SU-DHL-6 (cell line): ENCODE measurements around the gene TCP10L.

Experiments
- H2AFZ ChIP-seq: fragments of 200-600 bp; sonication (generic); 2 replicates; pipeline ENCODE4 v1.6.1; 2014; ENCODE audit warnings: low read depth, mild to moderate bottlenecking, moderate library complexity, mixed read lengths, antibody characterized with exemption, low read length; ENCODE audit not compliant: severe bottlenecking
- H3F3A ChIP-seq: fragments of 200-600 bp; shearing (Covaris generic); 2 replicates; pipeline ENCODE4 v1.6.0; 2016; ENCODE audit warnings: antibody characterized with exemption, mild to moderate bottlenecking; ENCODE audit not compliant: insufficient read depth
- H3K27ac ChIP-seq: fragments of 200-600 bp; sonication (generic); 2 replicates; pipeline ENCODE4 v1.5.1; 2016; ENCODE audit warnings: low read depth, mild to moderate bottlenecking, low read length, moderate library complexity, mixed read lengths
- H3K27me3 ChIP-seq: fragments of 200-600 bp; sonication (generic), shearing (Covaris generic); 2 replicates; pipeline ENCODE4 v1.6.0; 2014; ENCODE audit warnings: mild to moderate bottlenecking, low read length
- H3K36me3 ChIP-seq: fragments of 200-600 bp; sonication (generic); 2 replicates; pipeline ENCODE4 v1.6.1; 2014; ENCODE audit warnings: mild to moderate bottlenecking, low read length, mixed read lengths
- H3K4me2 ChIP-seq: fragments of 300-600, 200-600 bp; shearing (Covaris generic), sonication (generic); 2 replicates; pipeline ENCODE4 v1.6.0; 2014; ENCODE audit warnings: low read length, low read depth, mild to moderate bottlenecking; ENCODE audit not compliant: poor library complexity, severe bottlenecking
- H3K4me3 ChIP-seq: fragments of 200-600 bp; sonication (generic); 2 replicates; pipeline ENCODE4 v1.5.1; 2014; ENCODE audit warnings: antibody characterized with exemption, low read length, mild to moderate bottlenecking, mixed read lengths; ENCODE audit not compliant: insufficient read depth, poor library complexity, severe bottlenecking
- H3K79me2 ChIP-seq: fragments of 200-600 bp; sonication (generic); 2 replicates; pipeline ENCODE4 v1.6.1; 2014; ENCODE audit warnings: mild to moderate bottlenecking, low read length, moderate library complexity; ENCODE audit not compliant: insufficient read depth
- H3K9ac ChIP-seq: fragments of 200-600 bp; sonication (generic); 2 replicates; pipeline ENCODE4 v1.7.0; 2014; ENCODE audit warnings: mild to moderate bottlenecking, low read length
- H3K9me2 ChIP-seq: fragments of 200-600 bp; sonication (generic); replicated peaks from 2 replicates; pipeline ENCODE4 v1.6.1; 2014; ENCODE audit warnings: low read length; ENCODE audit not compliant: insufficient read depth
- H3K9me3 ChIP-seq: fragments of 200-600 bp; sonication (generic); 2 replicates; pipeline ENCODE4 v1.6.1; 2014; ENCODE audit warnings: low read length, mixed read lengths; ENCODE audit not compliant: insufficient read depth
- H4K20me1 ChIP-seq: fragments of 200-600 bp; sonication (generic); 2 replicates; pipeline ENCODE4 v1.6.1; 2014; ENCODE audit warnings: low read depth, mild to moderate bottlenecking, antibody characterized with exemption, low read length, moderate library complexity, mixed read lengths
- EZH2phosphoT487 ChIP-seq: fragments of 200-600 bp; sonication (generic), shearing (Covaris generic); conservative IDR thresholded peaks from 2 replicates; pipeline ENCODE4 v1.6.1; 2018; ENCODE audit warnings: mild to moderate bottlenecking, antibody characterized with exemption, low read length, moderate library complexity, mixed read lengths
- TF ChIP-seq, protein P1 (sequence below): fragments of 200-600 bp; sonication (generic); IDR thresholded peaks from one replicate; pipeline ENCODE4 v1.5.1; 2017; ENCODE audit warnings: antibody characterized with exemption, mild to moderate bottlenecking, low read length, moderate library complexity; ENCODE audit not compliant: insufficient read depth, poor library complexity, severe bottlenecking

The TCP10L gene

DNA sequence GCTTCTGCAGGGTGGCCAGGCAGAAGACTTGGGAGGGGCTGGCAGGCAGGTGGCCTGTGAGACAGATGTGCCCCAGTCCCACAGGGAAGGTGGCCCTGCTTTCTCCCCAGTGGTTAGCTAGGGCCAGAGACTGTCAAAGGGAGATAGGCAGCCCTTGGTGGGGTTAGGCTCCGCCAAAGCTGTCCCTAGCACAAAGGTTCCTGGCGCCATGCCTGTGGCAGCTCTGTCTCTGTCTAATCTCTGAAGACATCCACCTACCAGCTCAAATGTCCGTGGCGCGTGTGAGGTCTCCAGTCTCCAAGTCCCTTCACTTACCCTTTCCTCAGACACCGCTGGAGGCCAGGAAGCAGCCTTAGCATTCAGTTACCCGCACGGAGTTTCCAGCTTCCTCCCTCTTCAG lies 17.7 kb downstream of the TCP10L start:
- Histone ChIP-seq H3K9me2 (no peaks in the 10 kb centered on the region), H3K9ac (no peak overlapping the region), H2AFZ (no peak overlapping the region), H3K4me3 (no peak overlapping the region), H3K9me3 (no peaks in the 10 kb centered on the region), H3K4me2 (no peak overlapping the region), H3K36me3 (no peaks in the 10 kb centered on the region), H3K27ac (no peak overlapping the region), H3K27me3 (no peaks in the 10 kb centered on the region; the same call in 1 of the 2 replicates), H3F3A (no peaks in the 10 kb centered on the region), H3K79me2 (no peaks in the 10 kb centered on the region), H4K20me1 (no peaks in the 10 kb centered on the region)
- TF ChIP-seq, protein P1, sequence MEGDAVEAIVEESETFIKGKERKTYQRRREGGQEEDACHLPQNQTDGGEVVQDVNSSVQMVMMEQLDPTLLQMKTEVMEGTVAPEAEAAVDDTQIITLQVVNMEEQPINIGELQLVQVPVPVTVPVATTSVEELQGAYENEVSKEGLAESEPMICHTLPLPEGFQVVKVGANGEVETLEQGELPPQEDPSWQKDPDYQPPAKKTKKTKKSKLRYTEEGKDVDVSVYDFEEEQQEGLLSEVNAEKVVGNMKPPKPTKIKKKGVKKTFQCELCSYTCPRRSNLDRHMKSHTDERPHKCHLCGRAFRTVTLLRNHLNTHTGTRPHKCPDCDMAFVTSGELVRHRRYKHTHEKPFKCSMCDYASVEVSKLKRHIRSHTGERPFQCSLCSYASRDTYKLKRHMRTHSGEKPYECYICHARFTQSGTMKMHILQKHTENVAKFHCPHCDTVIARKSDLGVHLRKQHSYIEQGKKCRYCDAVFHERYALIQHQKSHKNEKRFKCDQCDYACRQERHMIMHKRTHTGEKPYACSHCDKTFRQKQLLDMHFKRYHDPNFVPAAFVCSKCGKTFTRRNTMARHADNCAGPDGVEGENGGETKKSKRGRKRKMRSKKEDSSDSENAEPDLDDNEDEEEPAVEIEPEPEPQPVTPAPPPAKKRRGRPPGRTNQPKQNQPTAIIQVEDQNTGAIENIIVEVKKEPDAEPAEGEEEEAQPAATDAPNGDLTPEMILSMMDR, result no peak
- no peak for TF ChIP-seq EZH2phosphoT487

DNA sequence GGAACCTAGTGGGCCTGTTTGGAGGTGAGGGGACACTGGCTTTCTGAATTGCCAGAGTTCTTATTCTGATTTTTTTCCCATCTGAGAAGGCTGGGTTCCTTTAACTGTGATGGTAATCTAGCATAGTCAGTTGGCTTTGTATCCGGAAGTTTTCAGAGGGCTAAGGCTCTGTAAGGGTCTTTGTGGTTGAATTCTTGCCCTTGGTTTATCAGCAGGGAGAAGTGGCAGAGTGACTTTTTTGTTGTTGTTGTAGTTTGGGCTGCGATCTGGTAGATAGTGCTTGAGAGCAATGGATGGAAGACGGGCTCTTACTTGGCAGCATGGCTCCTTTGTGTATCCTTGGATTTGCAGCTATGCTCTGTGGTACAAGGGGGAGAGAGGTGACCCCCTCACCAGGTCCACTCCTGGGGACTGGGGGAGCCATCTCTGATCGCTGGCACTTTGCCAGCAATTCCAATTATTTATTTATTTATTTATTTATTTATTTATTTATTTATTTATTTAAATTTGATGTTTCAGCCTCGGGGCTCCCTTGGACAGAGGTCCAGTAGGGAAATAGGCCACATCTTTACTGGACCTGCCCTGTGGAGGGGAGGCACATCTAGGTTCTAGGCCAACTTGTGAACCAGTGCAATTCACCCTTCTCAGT lies 18.5 kb downstream of the TCP10L start:
- Histone ChIP-seq H3K9ac (no peak overlapping the region), H3K79me2 (no peaks in the 10 kb centered on the region), H3K4me3 (no peak overlapping the region), H3K27ac (no peak overlapping the region), H3K9me3 (no peaks in the 10 kb centered on the region), H3F3A (no peaks in the 10 kb centered on the region), H3K27me3 (no peaks in the 10 kb centered on the region; the same call in 1 of the 2 replicates), H3K36me3 (no peaks in the 10 kb centered on the region), H3K4me2 (no peak overlapping the region), H4K20me1 (no peaks in the 10 kb centered on the region), H2AFZ (no peak overlapping the region), H3K9me2 (no peaks in the 10 kb centered on the region)
- no peak for TF ChIP-seq EZH2phosphoT487
- TF ChIP-seq, protein P1, result no peak

DNA sequence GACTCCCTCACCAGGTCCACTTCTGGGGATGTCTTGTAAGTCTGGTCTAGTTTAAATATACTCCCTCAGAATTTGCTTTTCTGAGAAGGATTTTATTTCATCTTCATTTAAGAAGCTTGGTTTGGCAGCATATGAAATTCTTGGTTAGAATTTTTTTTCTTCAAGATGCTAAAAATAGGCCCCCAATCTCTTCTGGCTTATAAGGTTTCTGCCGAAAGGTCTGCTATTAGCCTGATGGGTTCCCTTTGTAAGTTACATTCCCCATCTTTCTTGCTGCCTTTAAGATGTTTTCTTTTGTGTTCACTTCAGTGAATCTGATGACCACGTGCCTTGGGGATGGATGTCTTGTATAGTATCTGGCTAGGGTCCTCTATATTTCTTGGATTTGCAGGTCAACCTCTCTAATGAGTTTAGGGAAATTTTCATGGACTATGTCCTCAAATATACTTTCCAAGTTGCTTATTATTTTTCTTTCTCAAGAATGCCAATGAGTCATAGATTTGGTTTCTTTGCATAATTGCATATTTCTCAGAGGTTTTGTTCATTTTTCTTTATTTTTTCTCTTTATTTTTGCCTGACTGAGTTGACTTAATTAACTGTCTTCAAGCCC lies 19.4 kb downstream of the TCP10L start:
- Histone ChIP-seq H3K36me3 (no peaks in the 10 kb centered on the region), H3K9ac (no peak overlapping the region), H3K9me2 (no peaks in the 10 kb centered on the region), H3F3A (no peaks in the 10 kb centered on the region), H3K79me2 (no peaks in the 10 kb centered on the region), H4K20me1 (no peaks in the 10 kb centered on the region), H3K4me2 (no peak overlapping the region), H3K27me3 (no peaks in the 10 kb centered on the region; the same call in 1 of the 2 replicates), H3K4me3 (no peak overlapping the region), H3K9me3 (no peaks in the 10 kb centered on the region), H2AFZ (no peak overlapping the region), H3K27ac (no peak overlapping the region)
- TF ChIP-seq, protein P1, result no peak
